COR-L47 (cell line): ENCODE data around the gene SH3BP2.

Experiments used
- DNase-seq: peaks from one replicate; lab custom pipeline; 2025; lab: John Stamatoyannopoulos, UW

The SH3BP2 gene

GRCh38 chr4:2878346-2878745 lies 85.5 kb downstream of the SH3BP2 start:
- DNase-seq = no peak

GRCh38 chr4:2879026-2879425 lies 86.1 kb downstream of the SH3BP2 start:
- DNase-seq = no peak

- no peak for DNase-seq
These were observed 88.5 kb downstream of the SH3BP2 start for GRCh38 chr4:2881431-2881830.

GRCh38 chr4:2882341-2882740 lies 89.5 kb downstream of the SH3BP2 start:
- DNase-seq = no peak

GRCh38 chr4:2886161-2886560 lies 93.3 kb downstream of the SH3BP2 start:
- DNase-seq = no peak

GRCh38 chr4:2886622-2887021 lies 93.7 kb downstream of the SH3BP2 start:
- DNase-seq = no peak

GRCh38 chr4:2887343-2887742 lies 94.5 kb downstream of the SH3BP2 start:
- DNase-seq = no peak

GRCh38 chr4:2888886-2889285 lies 96.0 kb downstream of the SH3BP2 start:
- no peak for DNase-seq
